DOHH2 (cell line): ENCODE data around the gene SLC25A25.

Source experiments
- CTCF ChIP-seq: fragments of 200-600 bp; sonication (generic); IDR thresholded peaks from one replicate; pipeline ENCODE4 v1.5.1; 2014; ENCODE audit warnings: antibody characterized with exemption, mild to moderate bottlenecking, low read depth, low read length; ENCODE audit not compliant: poor library complexity, severe bottlenecking
- EZH2phosphoT487 ChIP-seq: fragments of 200-600 bp; sonication (generic); IDR thresholded peaks from 2 replicates; pipeline ENCODE4 v1.6.1; 2017; ENCODE audit warnings: borderline replicate concordance, mild to moderate bottlenecking, antibody characterized with exemption, low read length, moderate library complexity, mixed read lengths

GRCh38 chr9:128054087-128054486, 13.9 kb upstream of the SLC25A25 start:
- TF ChIP-seq CTCF (no peak), EZH2phosphoT487 (no peak)
